ENCODE results near the gene PDIA6. TPM values are rescaled to one million over a fixed set of nuclear protein-coding genes. Genes with fewer than 3 reads are reported as not detected.

Gene PDIA6
- total RNA-seq, 2 donors from 2014 or later = 402 to 408 TPM

- peaks cover 4% of the 10 kb centered on the region for H3K4me1 Mint-ChIP-seq
- no peaks in the 10 kb centered on the region for H3K9me3 Mint-ChIP-seq
- no peaks in the 10 kb centered on the region for H3K36me3 Mint-ChIP-seq (ENCODE audit: low read depth)
Measured at GRCh38 chr2:10826026-10826425, 13.4 kb upstream of the PDIA6 start.

DNA sequence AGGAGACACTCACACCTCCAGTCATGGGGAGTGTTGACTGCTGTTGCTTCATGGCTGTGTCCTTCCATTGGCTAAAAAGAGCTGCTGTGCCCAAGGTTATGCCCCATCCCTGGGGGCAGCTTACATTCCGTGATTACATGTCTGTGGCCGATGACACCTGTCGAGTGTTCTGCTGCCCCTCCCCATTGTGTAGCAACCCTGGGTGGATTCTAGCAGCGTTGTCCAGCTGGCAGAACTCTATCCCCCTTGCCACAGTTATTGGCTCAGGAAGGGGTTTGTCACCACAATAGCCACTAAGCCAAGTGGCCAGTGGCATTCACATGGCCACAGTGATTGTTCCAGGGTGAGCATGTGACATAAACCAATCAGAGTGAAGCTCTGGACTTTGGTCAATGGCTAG lies 11.6 kb upstream of the PDIA6 start:
- no peak for DNase-seq
- 90% methylated on average over 4 of the region's 4 CpGs for WGBS, 2 experiments (ENCODE audit: insufficient coverage in 1 of 2, insufficient read length in 1 of 2)
- Mint-ChIP-seq H3K4me3 (no peak overlapping the region), H3K27ac (no peak overlapping the region), H3K36me3 (ENCODE audit: low read depth) (no peaks in the 10 kb centered on the region), H3K9me3 (no peaks in the 10 kb centered on the region), H3K4me1 (peaks cover 3% of the 10 kb centered on the region), H3K27me3 (ENCODE audit: insufficient read depth) (peaks cover 17% of the 10 kb centered on the region)
- Histone ChIP-seq H3K9me3 (ENCODE audit: control insufficient read depth, low read length) (no peaks in the 10 kb centered on the region), H3K9ac (ENCODE audit: extremely low read depth, low read length, poor library complexity, severe bottlenecking) (no peak overlapping the region), H3K36me3 (ENCODE audit: control insufficient read depth, insufficient read depth, low read length) (no peaks in the 10 kb centered on the region), H3K4me1 (ENCODE audit: control insufficient read depth, insufficient read depth, low read length) (no peaks in the 10 kb centered on the region), H3K27me3 (ENCODE audit: control insufficient read depth, insufficient read depth, low read length, poor library complexity, severe bottlenecking) (no peaks in the 10 kb centered on the region), H3K27ac (ENCODE audit: low read depth, low read length) (no peak overlapping the region), H3K4me3 (ENCODE audit: low read length) (no peak overlapping the region)
- TF ChIP-seq CTCF (conservative IDR thresholded peaks at IDR 0.05) = no peak

More at GRCh38 chr2:10826026-10826425, 13.4 kb upstream of the PDIA6 start:
- peaks cover 18% of the 10 kb centered on the region for H3K27me3 Mint-ChIP-seq (ENCODE audit: insufficient read depth)
- H3K4me3 Mint-ChIP-seq = no peak overlapping the region
- H3K4me3 ChIP-seq (ENCODE audit: low read length) = no peak overlapping the region
- no peak overlapping the region for H3K9ac ChIP-seq (ENCODE audit: extremely low read depth, low read length, poor library complexity, severe bottlenecking)
- 95 to 98% methylated on average over 5 to 8 of the region's 8 CpGs for WGBS, 2 experiments (ENCODE audit: insufficient coverage in 1 of 2, insufficient read length in 1 of 2)
- H3K4me1 ChIP-seq (ENCODE audit: control insufficient read depth, insufficient read depth, low read length) = no peaks in the 10 kb centered on the region
- no peak for TF ChIP-seq CTCF (conservative IDR thresholded peaks at IDR 0.05)
- no peaks in the 10 kb centered on the region for H3K36me3 ChIP-seq (ENCODE audit: control insufficient read depth, insufficient read depth, low read length)
- H3K9me3 ChIP-seq (ENCODE audit: control insufficient read depth, low read length) = no peaks in the 10 kb centered on the region
- no peaks in the 10 kb centered on the region for H3K27me3 ChIP-seq (ENCODE audit: control insufficient read depth, insufficient read depth, low read length, poor library complexity, severe bottlenecking)
- H3K27ac ChIP-seq (ENCODE audit: low read depth, low read length) = no peak overlapping the region
- H3K27ac Mint-ChIP-seq = no peak overlapping the region
- DNase-seq = no peak

GRCh38 chr2:10820978-10821695 lies 8.6 kb upstream of the PDIA6 start:
- H3K4me3 ChIP-seq (ENCODE audit: low read length) = no peak overlapping the region
- H3K4me1 ChIP-seq (ENCODE audit: control insufficient read depth, insufficient read depth, low read length) = no peaks in the 10 kb centered on the region
- no peak overlapping the region for H3K4me3 Mint-ChIP-seq
- H3K9ac ChIP-seq (ENCODE audit: extremely low read depth, low read length, poor library complexity, severe bottlenecking) = no peak overlapping the region
- no peaks in the 10 kb centered on the region for H3K9me3 Mint-ChIP-seq
- no peak overlapping the region for H3K27ac Mint-ChIP-seq
- no peak overlapping the region for H3K27ac ChIP-seq (ENCODE audit: low read depth, low read length)
- WGBS, 2 experiments (ENCODE audit: insufficient coverage in 1 of 2, insufficient read length in 1 of 2) = 88 to 93% methylated on average over 7 to 13 of the region's 13 CpGs
- H3K27me3 ChIP-seq (ENCODE audit: control insufficient read depth, insufficient read depth, low read length, poor library complexity, severe bottlenecking) = no peaks in the 10 kb centered on the region
- no peaks in the 10 kb centered on the region for H3K9me3 ChIP-seq (ENCODE audit: control insufficient read depth, low read length)
- H3K36me3 Mint-ChIP-seq (ENCODE audit: low read depth) = no peaks in the 10 kb centered on the region
- no peaks in the 10 kb centered on the region for H3K36me3 ChIP-seq (ENCODE audit: control insufficient read depth, insufficient read depth, low read length)
- peaks cover 14% of the 10 kb centered on the region for H3K27me3 Mint-ChIP-seq (ENCODE audit: insufficient read depth)
- no peak for TF ChIP-seq CTCF (conservative IDR thresholded peaks at IDR 0.05)
- no peak for DNase-seq
- peaks cover 5% of the 10 kb centered on the region for H3K4me1 Mint-ChIP-seq

Data from endodermal cell (in vitro differentiated cells).